Measurements from ENCODE around the gene CMTM6. TPM values are rescaled to one million over a fixed set of nuclear protein-coding genes. Genes with fewer than 3 reads are reported as not detected.
"Not testable (repeated sequence)": the region's sequence is repeated elsewhere in the genome, so short reads cannot be mapped to it uniquely, and the experiment has no call there.

Gene CMTM6
- polyA plus RNA-seq, 4 donors, result 73.9 to 101 (median 93.3) TPM

- no peak for DNase-seq (ENCODE audit: low read depth in 4 of 4, low spot score in 3 of 4)
Observed at GRCh38 chr3:32500880-32501782, 1.5 kb downstream of the CMTM6 start.

GRCh38 chr3:32500231-32500630, 2.4 kb downstream of the CMTM6 start:
- no peak for DNase-seq (ENCODE audit: low read depth in 4 of 4, low spot score in 3 of 4)

GRCh38 chr3:32499585-32499984, 3.1 kb downstream of the CMTM6 start:
- no peak for DNase-seq (ENCODE audit: low read depth in 4 of 4, low spot score in 3 of 4)

GRCh38 chr3:32498992-32499391, 3.7 kb downstream of the CMTM6 start:
- no peak for DNase-seq (ENCODE audit: low read depth in 4 of 4, low spot score in 3 of 4)

GRCh38 chr3:32498252-32498651, 4.4 kb downstream of the CMTM6 start:
- DNase-seq (ENCODE audit: low read depth in 4 of 4, low spot score in 3 of 4), result no peak

- no peak for DNase-seq (ENCODE audit: low read depth in 4 of 4, low spot score in 3 of 4)
Observed at GRCh38 chr3:32495609-32496008, 7.0 kb downstream of the CMTM6 start.

- DNase-seq (ENCODE audit: low read depth in 4 of 4, low spot score in 3 of 4), result no peak
Observed at GRCh38 chr3:32495085-32495484, 7.6 kb downstream of the CMTM6 start.

GRCh38 chr3:32493437-32494414, 8.9 kb downstream of the CMTM6 start:
- DNase-seq (ENCODE audit: low read depth in 4 of 4, low spot score in 3 of 4), result no peak

GRCh38 chr3:32492684-32493436, 9.8 kb downstream of the CMTM6 start:
- no peak for DNase-seq (ENCODE audit: low read depth in 4 of 4, low spot score in 3 of 4)

- DNase-seq (ENCODE audit: low read depth in 4 of 4, low spot score in 3 of 4), result no peak
Observed at GRCh38 chr3:32488474-32489008, 14.1 kb downstream of the CMTM6 start.

GRCh38 chr3:32487781-32488473, 14.7 kb downstream of the CMTM6 start:
- no peak for DNase-seq (ENCODE audit: low read depth in 4 of 4, low spot score in 3 of 4)

- DNase-seq (ENCODE audit: low read depth in 4 of 4, low spot score in 3 of 4), result no peak
Observed at GRCh38 chr3:32484436-32484835, 18.2 kb downstream of the CMTM6 start.

- DNase-seq (ENCODE audit: low read depth in 4 of 4, low spot score in 3 of 4), result no peak
Observed at GRCh38 chr3:32483772-32484171, 18.9 kb downstream of the CMTM6 start.

GRCh38 chr3:32482693-32483092, 20.0 kb downstream of the CMTM6 start:
- DNase-seq (ENCODE audit: low read depth in 4 of 4, low spot score in 3 of 4), result no peak

GRCh38 chr3:32481791-32482631, 20.6 kb downstream of the CMTM6 start:
- DNase-seq (ENCODE audit: low read depth in 4 of 4, low spot score in 3 of 4), result no peak

GRCh38 chr3:32480604-32481003, 22.0 kb downstream of the CMTM6 start:
- DNase-seq (ENCODE audit: low read depth in 4 of 4, low spot score in 3 of 4), result no peak

- DNase-seq (ENCODE audit: low read depth in 4 of 4, low spot score in 3 of 4), result no peak
Observed at GRCh38 chr3:32474201-32474600, 28.5 kb downstream of the CMTM6 start.

GRCh38 chr3:32472151-32472550, 30.5 kb downstream of the CMTM6 start:
- not testable (repeated sequence) for DNase-seq (ENCODE audit: low read depth in 4 of 4, low spot score in 3 of 4)

- no peak for DNase-seq (ENCODE audit: low read depth in 4 of 4, low spot score in 3 of 4)
Observed at GRCh38 chr3:32471246-32471645, 31.4 kb downstream of the CMTM6 start.
